H1 (cell line): ENCODE results near the gene PMP22. TPM values are rescaled to one million over a fixed set of nuclear protein-coding genes. Genes with fewer than 3 reads are reported as not detected.

Source experiments
- CTCF ChIA-PET: fragments of 300-600 bp; sonication (Branson Sonifier 250); formaldehyde crosslinking; loops from one replicate; lab custom pipeline; 2021; ENCODE audit not compliant: partially characterized antibody; lab: Charles Lee
- POLR2A ChIA-PET: fragments of 300-600 bp; sonication (Branson Sonifier 250); formaldehyde crosslinking; loops from one replicate; lab custom pipeline; 2021; ENCODE audit warnings: inconsistent platforms; ENCODE audit not compliant: partially characterized antibody; lab: Charles Lee
- DNase-seq, 2 experiments: peaks; one replicate each; pipeline versions ENCODE4 v3.0.0 to v3.0.0-alpha.2; 2010 to 2022; ENCODE audit warnings: low spot score in 2 of 2, low read depth in 1 of 2, mixed read lengths in 1 of 2
- FAIRE-seq: peaks from 2 replicates; lab custom pipeline; 2011; peaks lifted over from hg19 to GRCh38; lab: Jason Lieb, UNC
- H2AFZ ChIP-seq: 2 replicates; pipeline ENCODE4 v1.8.1; 2012; ENCODE audit warnings: low read length, inconsistent platforms
- H2AK5ac ChIP-seq: 2 replicates; pipeline ENCODE4 v1.6.1; 2013; ENCODE audit warnings: low read depth, low read length
- H2BK120ac ChIP-seq: replicated peaks from 2 replicates; pipeline ENCODE3; 2013; ENCODE audit warnings: low read depth, low read length, inconsistent platforms
- H2BK12ac ChIP-seq: 2 replicates; pipeline ENCODE4 v1.6.1; 2013; ENCODE audit warnings: low read depth, low read length
- H2BK15ac ChIP-seq: 2 replicates; pipeline ENCODE4 v1.6.1; 2013; ENCODE audit warnings: low read length
- H2BK20ac ChIP-seq: 2 replicates; pipeline ENCODE4 v1.6.1; 2013; ENCODE audit warnings: low read length
- H2BK5ac ChIP-seq: 2 replicates; pipeline ENCODE4 v1.6.1; 2013; ENCODE audit warnings: low read depth, low read length
- H3K14ac ChIP-seq: 2 replicates; pipeline ENCODE4 v1.6.1; 2013; ENCODE audit warnings: inconsistent platforms; ENCODE audit not compliant: insufficient read length
- H3K18ac ChIP-seq: 2 replicates; pipeline ENCODE4 v1.6.1; 2013; ENCODE audit warnings: low read length; ENCODE audit errors: extremely low read depth
- H3K23ac ChIP-seq: 2 replicates; pipeline ENCODE4 v1.6.1; 2013; ENCODE audit warnings: inconsistent platforms; ENCODE audit not compliant: insufficient read length
- H3K23me2 ChIP-seq: 2 replicates; pipeline ENCODE4 v1.6.1; 2013; ENCODE audit warnings: low read depth, low read length
- H3K27ac ChIP-seq: 2 replicates; pipeline ENCODE4 v1.6.1; 2011; ENCODE audit warnings: low read depth, low read length, inconsistent platforms
- H3K27me3 ChIP-seq, 4 experiments: replicated peaks in 1 of 4; 1 replicate in 1 of 4; 2 replicates in 3 of 4; pipeline versions ENCODE4 v1.6.1 to v1.8.1; 2011 to 2013; ENCODE audit warnings: low read length in 3 of 4, mild to moderate bottlenecking in 3 of 4, inconsistent platforms in 2 of 4, mixed read lengths in 2 of 4, moderate library complexity in 1 of 4; ENCODE audit not compliant: control insufficient read depth in 3 of 4, insufficient read depth in 3 of 4; ENCODE audit errors: extremely low read depth in 1 of 4
- H3K36me3 ChIP-seq, 4 experiments: 2 replicates each; pipeline versions ENCODE4 v1.6.1 to v1.8.1; 2011 to 2013; ENCODE audit warnings: mild to moderate bottlenecking in 4 of 4, low read length in 3 of 4, moderate library complexity in 2 of 4, control low read depth in 1 of 4, inconsistent platforms in 1 of 4; ENCODE audit not compliant: insufficient read depth in 4 of 4, control insufficient read depth in 2 of 4
- H3K4ac ChIP-seq: replicated peaks from 2 replicates; pipeline ENCODE3; 2013; ENCODE audit warnings: low read length, low read depth, mixed read lengths, inconsistent platforms; ENCODE audit not compliant: insufficient read length
- H3K4me1 ChIP-seq, 4 experiments: replicated peaks in 1 of 4; 1 replicate in 1 of 4; 2 replicates in 3 of 4; pipeline versions ENCODE4 v1.6.1 to v1.8.1; 2011 to 2013; ENCODE audit warnings: low read length in 3 of 4, inconsistent platforms in 2 of 4, mixed read lengths in 1 of 4; ENCODE audit not compliant: insufficient read depth in 4 of 4, control insufficient read depth in 3 of 4
- H3K4me2 ChIP-seq, 2 experiments: 2 replicates each; pipeline versions ENCODE4 v1.6.1 to v1.8.1; 2011 to 2013; ENCODE audit warnings: low read depth in 2 of 2, low read length in 2 of 2, control low read depth in 1 of 2, inconsistent platforms in 1 of 2, mild to moderate bottlenecking in 1 of 2; ENCODE audit not compliant: insufficient read depth in 1 of 2
- H3K4me3 ChIP-seq, 4 experiments: fragments of 200-600, 300-600 bp in 1 of 4; sonication (generic), shearing (Covaris generic), sonication (Bioruptor Twin) in 1 of 4; 2 replicates each; pipeline versions ENCODE4 v1.5.1 to v1.8.1; 2011 to 2016; ENCODE audit warnings: low read length in 4 of 4, low read depth in 3 of 4, control low read depth in 2 of 4, inconsistent platforms in 2 of 4, mild to moderate bottlenecking in 2 of 4, mixed read lengths in 1 of 4, moderate library complexity in 1 of 4; ENCODE audit not compliant: insufficient read depth in 2 of 4; ENCODE audit errors: extremely low read depth in 1 of 4
- H3K56ac ChIP-seq: replicated peaks from 2 replicates; pipeline ENCODE3; 2013; ENCODE audit warnings: low read depth, mild to moderate bottlenecking, mixed read lengths, low read length, inconsistent platforms; ENCODE audit not compliant: insufficient read length
- H3K79me1 ChIP-seq: 2 replicates; pipeline ENCODE4 v1.6.1; 2013; ENCODE audit warnings: low read depth, low read length, control low read depth
- H3K79me2 ChIP-seq, 2 experiments: 2 replicates each; pipeline versions ENCODE4 v1.6.1 to v1.8.1; 2012 to 2013; ENCODE audit warnings: low read length in 2 of 2, mild to moderate bottlenecking in 2 of 2, inconsistent platforms in 1 of 2; ENCODE audit not compliant: insufficient read depth in 2 of 2, control insufficient read depth in 1 of 2
- H3K9ac ChIP-seq, 4 experiments: replicated peaks in 1 of 4; 1 replicate in 1 of 4; 2 replicates in 3 of 4; pipeline versions ENCODE4 v1.6.1 to v1.8.1; 2011 to 2013; ENCODE audit warnings: low read depth in 3 of 4, low read length in 3 of 4, control low read depth in 2 of 4, mild to moderate bottlenecking in 2 of 4, moderate library complexity in 2 of 4, inconsistent platforms in 1 of 4; ENCODE audit errors: extremely low read depth in 1 of 4
- H3K9me3 ChIP-seq, 2 experiments: 2 replicates each; pipeline versions ENCODE4 v1.6.1 to v1.8.1; 2012 to 2013; ENCODE audit warnings: mild to moderate bottlenecking in 2 of 2, moderate library complexity in 2 of 2, control low read depth in 1 of 2, inconsistent platforms in 1 of 2, low read depth in 1 of 2, low read length in 1 of 2, mixed read lengths in 1 of 2; ENCODE audit not compliant: insufficient read depth in 2 of 2
- H4K20me1 ChIP-seq, 2 experiments: replicated peaks in 1 of 2; 2 replicates each; pipeline versions ENCODE3 to v1.8.1; 2011 to 2013; ENCODE audit warnings: inconsistent platforms in 2 of 2, low read length in 2 of 2, mild to moderate bottlenecking in 1 of 2; ENCODE audit not compliant: insufficient read depth in 2 of 2, control insufficient read depth in 1 of 2
- H4K5ac ChIP-seq: 2 replicates; pipeline ENCODE4 v1.6.1; 2013; ENCODE audit warnings: low read length, low read depth, mixed read lengths, inconsistent platforms; ENCODE audit not compliant: insufficient read length
- H4K8ac ChIP-seq: 2 replicates; pipeline ENCODE4 v1.8.0; 2013; ENCODE audit warnings: mild to moderate bottlenecking, moderate library complexity, low read length, inconsistent platforms; ENCODE audit not compliant: insufficient read depth; ENCODE audit errors: extremely low read depth
- H4K91ac ChIP-seq: replicated peaks from 2 replicates; pipeline ENCODE3; 2013; ENCODE audit warnings: low read length, mixed read lengths, inconsistent platforms; ENCODE audit not compliant: insufficient read length
- ASH2L ChIP-seq: fragments of 200-600, 300-600 bp; sonication (generic); IDR thresholded peaks from one replicate; pipeline ENCODE4 v1.7.1; 2017; ENCODE audit warnings: low read length
- E2F6 ChIP-seq: IDR thresholded peaks from 2 replicates; pipeline ENCODE4 v1.6.1; 2012; ENCODE audit warnings: inconsistent platforms
- EGR1 ChIP-seq: IDR thresholded peaks from 2 replicates; pipeline ENCODE4 v1.6.1; 2011; ENCODE audit warnings: low read depth, low read length, borderline replicate concordance
- EP300 ChIP-seq, 2 experiments: IDR thresholded peaks; 1 replicate in 1 of 2; 2 replicates in 1 of 2; pipeline ENCODE4 v1.6.1; 2011 to 2012; ENCODE audit warnings: low read depth in 2 of 2, low read length in 2 of 2, mild to moderate bottlenecking in 2 of 2, borderline replicate concordance in 1 of 2, inconsistent platforms in 1 of 2, moderate library complexity in 1 of 2
- HDAC6 ChIP-seq: IDR thresholded peaks from one replicate; pipeline ENCODE4 v1.7.1; 2012; ENCODE audit warnings: low read depth, mild to moderate bottlenecking, inconsistent platforms, low read length, moderate library complexity
- PHF8 ChIP-seq: fragments of 200-600 bp; sonication (generic); conservative IDR thresholded peaks from 2 replicates; pipeline ENCODE4 v1.7.1; 2012; ENCODE audit warnings: low read depth, mild to moderate bottlenecking, inconsistent platforms, low read length, moderate library complexity
- SP1 ChIP-seq: IDR thresholded peaks from 2 replicates; pipeline ENCODE4 v1.6.1; 2011; ENCODE audit warnings: low read depth, low read length
- WGBS, 2 experiments: shearing (Covaris generic) in 1 of 2; methylation state at CpG; one replicate each; pipeline versions ENCODE4 v1.1.6 to v1.1.7; 2013 to 2015; ENCODE audit warnings: low lambda C conversion rate in 2 of 2, mixed read lengths in 2 of 2, inconsistent platforms in 1 of 2, low coverage in 1 of 2, missing lambda C conversion rate in 1 of 2; ENCODE audit not compliant: insufficient replicate concordance in 2 of 2, insufficient coverage in 1 of 2, insufficient read length in 1 of 2; ENCODE audit errors: extremely low coverage in 1 of 2, missing lambda C conversion rate in 1 of 2; 5-methylcytosine and 5-hydroxymethylcytosine counted together
- polyA plus RNA-seq, 7 experiments: library from polyadenylated mRNA; depleted of rRNA in 3 of 7; stranded (reverse) in 5 of 7; unstranded in 2 of 7; fragments of >200 nt in 5 of 7; fragments of 200-250 nt in 2 of 7; gene quantifications; 1 replicate in 5 of 7; 2 replicates in 1 of 7; 4 replicates in 1 of 7; pipeline versions ENCODE4 v1.2.1 to v1.2.3, GENCODE V29; 2011 to 2013; ENCODE audit warnings: missing spikeins in 2 of 7, mixed read lengths in 2 of 7
- total RNA-seq: library from RNA; stranded (reverse); fragmentation: NEBNext Ultra II Directional; extraction: Animal tissue kit (Norgen Biotek cat#: 25700); gene quantifications from 2 replicates; pipeline ENCODE4 v1.2.1, GENCODE V29; 2021

Gene PMP22
- total and polyA plus RNA-seq, 2 of the 8 experiments (the other 6 are each of a cell fraction or from before 2014, with no cell fraction given) = 0.84 to 4.9 TPM

- H3K23ac ChIP-seq = no peak overlapping the region
- no peak overlapping the region for H2AFZ ChIP-seq
- ChIA-PET CTCF (interaction anchor here (0.6 to 1.7 kb wide), 4 partner anchors 38 to 723 kb away, joined by 3 to 5 read pairs (median 4); no protein-coding TSS in a partner anchor), POLR2A (no interaction called here)
- no peak overlapping the region for H4K5ac ChIP-seq
- no peaks in the 10 kb centered on the region for H3K79me2 ChIP-seq
- no peaks in the 10 kb centered on the region for H3K79me1 ChIP-seq
- H3K4me2 ChIP-seq = no peak overlapping the region
- WGBS, 2 experiments = 78% methylated on average over 1 of the region's 1 CpG; no CpG with 5 or more reads in 1 of the 2 experiments
- no peak overlapping the region for H2BK12ac ChIP-seq
- H2BK120ac ChIP-seq = no peak overlapping the region
- no peak overlapping the region for H4K8ac ChIP-seq
- no peak overlapping the region for H2BK15ac ChIP-seq
- no peaks in the 10 kb centered on the region for H3K4me1 ChIP-seq
- H3K18ac ChIP-seq = no peak overlapping the region
- no peak overlapping the region for H3K4me3 ChIP-seq
- DNase-seq = no peak
- H3K23me2 ChIP-seq = no peaks in the 10 kb centered on the region
- H4K20me1 ChIP-seq = no peaks in the 10 kb centered on the region
- H3K36me3 ChIP-seq = no peaks in the 10 kb centered on the region
- no peak overlapping the region for H3K9ac ChIP-seq
- no peak overlapping the region for H2BK5ac ChIP-seq
- H3K4ac ChIP-seq = no peak overlapping the region
- no peak overlapping the region for H3K56ac ChIP-seq
- no peaks in the 10 kb centered on the region for H3K9me3 ChIP-seq
- H3K14ac ChIP-seq = no peak overlapping the region
- no peak overlapping the region for H3K27ac ChIP-seq
- no peak overlapping the region for H2AK5ac ChIP-seq
- H4K91ac ChIP-seq = no peak overlapping the region
- H2BK20ac ChIP-seq = no peak overlapping the region
- no peaks in the 10 kb centered on the region for H3K27me3 ChIP-seq
- no peak for FAIRE-seq
- no peak for TF ChIP-seq HDAC6
- TF ChIP-seq SP1 = no peak
- no peak for TF ChIP-seq E2F6
- no peak for TF ChIP-seq PHF8
- no peak for TF ChIP-seq ASH2L
- no peak for TF ChIP-seq EGR1
- no peak for TF ChIP-seq EP300 (IDR thresholded peaks at IDR 0.05; ENCODE audit: borderline replicate concordance in 1 of 2, low read depth in 2 of 2, low read length in 2 of 2)
These were observed 54.9 kb downstream of the PMP22 start for GRCh38 chr17:15210247-15210646.
